Caco-2 (cell line): Measurements from ENCODE around the gene BRCC3. TPM values are rescaled to one million over a fixed set of nuclear protein-coding genes. Genes with fewer than 3 reads are reported as not detected.

Source experiments
- BruUV-seq: library from RNA; stranded (reverse); fragments of 400-500 nt; replicated peaks from 2 replicates; lab custom pipeline; 2021; lab: Mats Ljungman, UMichigan
- CTCF ChIA-PET: fragments of 300-600 bp; sonication (Branson Sonifier 250); formaldehyde crosslinking; loops from one replicate; lab custom pipeline; 2022; ENCODE audit warnings: antibody characterized with exemption; lab: Charles Lee
- POLR2A ChIA-PET: fragments of 300-600 bp; sonication (Branson Sonifier 250); formaldehyde crosslinking; loops from one replicate; lab custom pipeline; 2022; ENCODE audit warnings: antibody characterized with exemption; lab: Charles Lee
- DNase-seq, 2 experiments: peaks; one replicate each; pipeline versions ENCODE4 v3.0.0 to v3.0.0-alpha.2; 2020 to 2022
- H3K27me3 ChIP-seq: replicated peaks from 2 replicates; pipeline ENCODE4 v1.6.0; 2011; ENCODE audit warnings: low read length; ENCODE audit not compliant: control insufficient read depth, insufficient read depth
- H3K36me3 ChIP-seq: 2 replicates; pipeline ENCODE4 v1.5.1; 2011; ENCODE audit warnings: low read length; ENCODE audit not compliant: control insufficient read depth, insufficient read depth
- H3K4me1 ChIP-seq: fragments of 250-450 bp; sonication (Bioruptor Pico); 2 replicates; pipeline ENCODE4 v1.5.1; 2020; ENCODE audit warnings: mild to moderate bottlenecking
- H3K4me3 ChIP-seq: 2 replicates; pipeline ENCODE4 v1.5.1; 2011; ENCODE audit warnings: low read depth, mild to moderate bottlenecking, control low read depth, low read length
- H3K9me3 ChIP-seq: fragments of 250-450 bp; sonication (Bioruptor Pico); 2 replicates; pipeline ENCODE4 v1.5.1; 2020; ENCODE audit warnings: mild to moderate bottlenecking, moderate library complexity
- H3K27ac Mint-ChIP-seq: one replicate; pipeline ENCODE4 v1.8.0; 2022; ENCODE audit warnings: mixed read lengths; ENCODE audit not compliant: unreplicated experiment
- H3K27me3 Mint-ChIP-seq: one replicate; pipeline ENCODE4 v1.8.0; 2022; ENCODE audit warnings: mixed read lengths; ENCODE audit not compliant: insufficient read depth, unreplicated experiment
- H3K36me3 Mint-ChIP-seq: one replicate; pipeline ENCODE4 v1.8.0; 2022; ENCODE audit warnings: mild to moderate bottlenecking, mixed read lengths; ENCODE audit not compliant: insufficient read depth, unreplicated experiment
- H3K4me1 Mint-ChIP-seq: one replicate; pipeline ENCODE4 v1.8.0; 2022; ENCODE audit warnings: low read depth, mixed read lengths; ENCODE audit not compliant: unreplicated experiment
- H3K4me3 Mint-ChIP-seq: one replicate; pipeline ENCODE4 v1.8.0; 2022; ENCODE audit warnings: mild to moderate bottlenecking, moderate library complexity, mixed read lengths; ENCODE audit not compliant: unreplicated experiment
- H3K9me3 Mint-ChIP-seq: one replicate; pipeline ENCODE4 v1.8.0; 2022; ENCODE audit warnings: mixed read lengths; ENCODE audit not compliant: unreplicated experiment
- CTCF ChIP-seq, 2 experiments: fragments of 200-600 bp in 1 of 2; IDR thresholded peaks; 1 replicate in 1 of 2; 2 replicates in 1 of 2; pipeline versions ENCODE4 v1.5.1 to v1.8.0; 2011 to 2022; ENCODE audit warnings: antibody characterized with exemption in 1 of 2, control low read depth in 1 of 2, inconsistent platforms in 1 of 2, low read depth in 1 of 2, low read length in 1 of 2, mild to moderate bottlenecking in 1 of 2, moderate library complexity in 1 of 2; ENCODE audit not compliant: insufficient read depth in 1 of 2, severe bottlenecking in 1 of 2, unreplicated experiment in 1 of 2
- intact Hi-C: fragments of 100-400 bp; cut with micrococcal nuclease; formaldehyde crosslinking; loops from one replicate; pipeline ENCODE4 v1.10.0; 2022; ENCODE audit not compliant: unreplicated experiment
- total RNA-seq: library from RNA; stranded (reverse); gene quantifications from 2 replicates; pipeline ENCODE4 v1.2.3, GENCODE V29; 2022

Gene BRCC3
- total RNA-seq, 1 experiment from 2014 or later, result 30.4 TPM

GRCh38 chrX:155023907-155024833 lies 47.1 kb upstream of the BRCC3 start:
- no peak for TF ChIP-seq CTCF (IDR thresholded peaks at IDR 0.05; ENCODE audit: insufficient read depth in 1 of 2, low read depth in 1 of 2, low read length in 1 of 2, severe bottlenecking in 1 of 2, unreplicated experiment in 1 of 2)
- Mint-ChIP-seq H3K27ac (peak overlapping the region; percentile 89), H3K9me3 (no peaks in the 10 kb centered on the region), H3K4me3 (peak overlapping the region; percentile 58), H3K36me3 (peaks cover 4% of the 10 kb centered on the region), H3K4me1 (peaks cover 12% of the 10 kb centered on the region), H3K27me3 (no peaks in the 10 kb centered on the region)
- no TSS peak for BruUV-seq
- Histone ChIP-seq H3K27me3 (no peaks in the 10 kb centered on the region), H3K36me3 (no peaks in the 10 kb centered on the region), H3K4me3 (no peak overlapping the region), H3K4me1 (no peaks in the 10 kb centered on the region), H3K9me3 (no peaks in the 10 kb centered on the region)
- CTCF ChIA-PET, result no interaction called here
- no peak for DNase-seq
- POLR2A ChIA-PET, result no interaction called here
- intact Hi-C loops, result no loop called here

GRCh38 chrX:155026420-155026726 lies 44.9 kb upstream of the BRCC3 start:
- peaks cover 5% of the 10 kb centered on the region for H3K36me3 Mint-ChIP-seq
- no peaks in the 10 kb centered on the region for H3K9me3 Mint-ChIP-seq
- CTCF ChIA-PET, result interaction anchor here (0.9 to 1.2 kb wide), 2 partner anchors 30 to 108 kb away, joined by 4 to 5 read pairs; no protein-coding TSS in a partner anchor
- DNase-seq, result no peak
- H3K27me3 Mint-ChIP-seq, result no peaks in the 10 kb centered on the region
- BruUV-seq, result TSS peak; percentile 91
- Histone ChIP-seq H3K4me1 (no peaks in the 10 kb centered on the region), H3K9me3 (no peaks in the 10 kb centered on the region), H3K27me3 (no peaks in the 10 kb centered on the region), H3K36me3 (no peaks in the 10 kb centered on the region), H3K4me3 (peak overlapping the region; percentile 64)
- intact Hi-C loops, result loop anchor here (1.0 kb wide), 1 partner anchor 45 kb away; the partner anchor contains the start of genes BRCC3, CMC4 and MTCP1
- POLR2A ChIA-PET, result interaction anchor here (0.6 to 1.3 kb wide), 14 partner anchors 8 to 1467 kb away, joined by 3 to 13 read pairs (median 6); partner anchors contain the start of genes BRCC3 and DKC1
- peaks cover 13% of the 10 kb centered on the region for H3K4me1 Mint-ChIP-seq
- peak overlapping the region; percentile 76 for H3K27ac Mint-ChIP-seq
- no peak for TF ChIP-seq CTCF (IDR thresholded peaks at IDR 0.05; ENCODE audit: insufficient read depth in 1 of 2, low read depth in 1 of 2, low read length in 1 of 2, severe bottlenecking in 1 of 2, unreplicated experiment in 1 of 2)
- H3K4me3 Mint-ChIP-seq, result peak overlapping the region; percentile 74

GRCh38 chrX:155026727-155027508 lies 44.4 kb upstream of the BRCC3 start, which contains the start of gene FUNDC2:
Gene FUNDC2, plus strand, starts transcription at chrX:155026844. Its CDS starts 95 bp downstream, at chrX:155026939.
- no TSS peak for BruUV-seq
- Mint-ChIP-seq H3K36me3 (peaks cover 5% of the 10 kb centered on the region), H3K27ac (peak within 1 kb of the TSS; percentile 76), H3K27me3 (no peaks in the 10 kb centered on the region), H3K9me3 (no peaks in the 10 kb centered on the region), H3K4me1 (peaks cover 13% of the 10 kb centered on the region), H3K4me3 (peak within 1 kb of the TSS; percentile 74)
- H3K4me3 ChIP-seq, result peak within 1 kb of the TSS; percentile 64
- no peak for TF ChIP-seq CTCF (IDR thresholded peaks at IDR 0.05; ENCODE audit: insufficient read depth in 1 of 2, low read depth in 1 of 2, low read length in 1 of 2, severe bottlenecking in 1 of 2, unreplicated experiment in 1 of 2)
- no peaks in the 10 kb centered on the region for H3K4me1 ChIP-seq
- CTCF ChIA-PET, result interaction anchor here (0.9 to 1.2 kb wide), 2 partner anchors 30 to 109 kb away, joined by 4 to 5 read pairs; no protein-coding TSS in a partner anchor
- no peaks in the 10 kb centered on the region for H3K27me3 ChIP-seq
- DNase-seq, result peak; percentile 93 to 94
- POLR2A ChIA-PET, result interaction anchor here (0.6 to 1.3 kb wide), 15 partner anchors 8 to 1468 kb away, joined by 3 to 13 read pairs (median 6); partner anchors contain the start of genes BRCC3 and DKC1
- H3K36me3 ChIP-seq, result no peaks in the 10 kb centered on the region
- no peaks in the 10 kb centered on the region for H3K9me3 ChIP-seq
- intact Hi-C loops, result loop anchor here (1.0 kb wide), 1 partner anchor 44 kb away; the partner anchor contains the start of genes BRCC3, CMC4 and MTCP1
